Measurements from ENCODE around the gene NGLY1.

DNA sequence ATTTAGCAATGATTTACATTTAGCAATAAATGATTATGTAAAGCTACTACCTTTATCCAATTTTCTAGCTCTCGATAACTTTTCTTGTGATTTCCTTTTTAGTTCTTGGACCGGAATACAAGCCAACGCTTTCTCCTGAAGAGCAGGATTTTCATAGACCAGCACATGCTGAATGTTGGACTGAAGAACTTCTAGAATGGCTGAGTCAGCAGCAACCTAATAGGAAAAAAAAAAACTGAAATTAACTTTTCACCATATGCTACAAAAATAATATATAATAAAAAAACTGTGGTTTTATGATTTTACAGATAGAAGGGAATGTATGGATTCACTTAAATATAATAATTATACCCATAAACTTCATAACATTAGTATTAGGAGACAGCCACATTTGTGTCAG lies 32.2 kb downstream of the NGLY1 start:
- TF ChIP-seq POLR2A (IDR thresholded peaks at IDR 0.05) = no peak
- TF ChIP-seq, protein P1, sequence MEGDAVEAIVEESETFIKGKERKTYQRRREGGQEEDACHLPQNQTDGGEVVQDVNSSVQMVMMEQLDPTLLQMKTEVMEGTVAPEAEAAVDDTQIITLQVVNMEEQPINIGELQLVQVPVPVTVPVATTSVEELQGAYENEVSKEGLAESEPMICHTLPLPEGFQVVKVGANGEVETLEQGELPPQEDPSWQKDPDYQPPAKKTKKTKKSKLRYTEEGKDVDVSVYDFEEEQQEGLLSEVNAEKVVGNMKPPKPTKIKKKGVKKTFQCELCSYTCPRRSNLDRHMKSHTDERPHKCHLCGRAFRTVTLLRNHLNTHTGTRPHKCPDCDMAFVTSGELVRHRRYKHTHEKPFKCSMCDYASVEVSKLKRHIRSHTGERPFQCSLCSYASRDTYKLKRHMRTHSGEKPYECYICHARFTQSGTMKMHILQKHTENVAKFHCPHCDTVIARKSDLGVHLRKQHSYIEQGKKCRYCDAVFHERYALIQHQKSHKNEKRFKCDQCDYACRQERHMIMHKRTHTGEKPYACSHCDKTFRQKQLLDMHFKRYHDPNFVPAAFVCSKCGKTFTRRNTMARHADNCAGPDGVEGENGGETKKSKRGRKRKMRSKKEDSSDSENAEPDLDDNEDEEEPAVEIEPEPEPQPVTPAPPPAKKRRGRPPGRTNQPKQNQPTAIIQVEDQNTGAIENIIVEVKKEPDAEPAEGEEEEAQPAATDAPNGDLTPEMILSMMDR (IDR thresholded peaks at IDR 0.05) = no peak
- no peak for TF ChIP-seq EP300 (IDR thresholded peaks at IDR 0.05)
- no peak for TF ChIP-seq POLR2AphosphoS5 (IDR thresholded peaks at IDR 0.05)

Data from upper lobe of left lung (tissue), 4 donors.